Activated naive CD4-positive, alpha-beta T cell (primary cell): ENCODE results near the gene MERTK.
"Not testable (repeated sequence)": the region's sequence is repeated elsewhere in the genome, so short reads cannot be mapped to it uniquely, and the experiment has no call there.

Experiments used
- DNase-seq, 4 experiments: peaks; one replicate each; lab custom pipeline; 2025; lab: John Stamatoyannopoulos, UW

Gene MERTK

GRCh38 chr2:111945444-111946293, 47.3 kb downstream of the MERTK start:
- DNase-seq = no peak

GRCh38 chr2:111946294-111947114, 48.1 kb downstream of the MERTK start:
- no peak for DNase-seq

- no peak for DNase-seq
These were observed 48.8 kb downstream of the MERTK start for GRCh38 chr2:111947219-111947618.

GRCh38 chr2:111948832-111949231, 50.4 kb downstream of the MERTK start:
- DNase-seq = no peak

- DNase-seq = no peak
These were observed 51.8 kb downstream of the MERTK start for GRCh38 chr2:111950236-111950635.

GRCh38 chr2:111951486-111951885, 53.1 kb downstream of the MERTK start:
- DNase-seq = no peak

GRCh38 chr2:111952871-111953452, 54.6 kb downstream of the MERTK start:
- no peak for DNase-seq

- no peak for DNase-seq
These were observed 56.4 kb downstream of the MERTK start for GRCh38 chr2:111954602-111955332.

GRCh38 chr2:111957872-111958354, 59.5 kb downstream of the MERTK start:
- DNase-seq = no peak

- DNase-seq = no peak
These were observed 60.5 kb downstream of the MERTK start for GRCh38 chr2:111958901-111959300.

- no peak for DNase-seq
These were observed 63.3 kb downstream of the MERTK start for GRCh38 chr2:111961663-111962062.

GRCh38 chr2:111963086-111963485, 64.7 kb downstream of the MERTK start:
- not testable (repeated sequence) for DNase-seq

- DNase-seq = not testable (repeated sequence)
These were observed 65.1 kb downstream of the MERTK start for GRCh38 chr2:111963508-111963907.

GRCh38 chr2:111965062-111965461, 66.7 kb downstream of the MERTK start:
- DNase-seq = no peak

GRCh38 chr2:111966241-111966640, 67.8 kb downstream of the MERTK start:
- no peak for DNase-seq

- DNase-seq = no peak
These were observed 68.6 kb downstream of the MERTK start for GRCh38 chr2:111967018-111967417.

- no peak for DNase-seq
These were observed 72.0 kb downstream of the MERTK start for GRCh38 chr2:111970453-111970852.

GRCh38 chr2:111972955-111973565, 74.7 kb downstream of the MERTK start:
- DNase-seq = no peak

- no peak for DNase-seq
These were observed 75.3 kb downstream of the MERTK start for GRCh38 chr2:111973701-111974100.

GRCh38 chr2:111975053-111975552, 76.7 kb downstream of the MERTK start:
- no peak for DNase-seq

- DNase-seq = no peak
These were observed 77.4 kb downstream of the MERTK start for GRCh38 chr2:111975819-111976218.
